Activated T-cell treated with anti-CD3 and anti-CD28 coated beads, Interleukin-2, amount 50 U/mL, for 72 hours (primary cell): ENCODE measurements around the gene LALBA. TPM values are rescaled to one million over a fixed set of nuclear protein-coding genes. Genes with fewer than 3 reads are reported as not detected.

Experiments used
- ATAC-seq, 2 donors: fragments of 150-1000 bp; cut with Tn5 transposase; replicated peaks in 1 of 2; 2 replicates each; pipeline ENCODE4 v1.10.0; 2021; ENCODE audit warnings: moderate library complexity in 2 of 2, mild to moderate bottlenecking in 1 of 2
- DNase-seq, 2 donors: peaks; one replicate each; pipeline ENCODE4 v3.0.0; 2021 to 2022; ENCODE audit warnings: mixed read lengths in 1 of 2
- H3K27ac Mint-ChIP-seq: one replicate; pipeline ENCODE4 v1.8.0; 2022; ENCODE audit warnings: mild to moderate bottlenecking, moderate library complexity, mixed read lengths
- H3K27me3 Mint-ChIP-seq: one replicate; pipeline ENCODE4 v1.8.0; 2022; ENCODE audit warnings: low read depth, mixed read lengths
- H3K36me3 Mint-ChIP-seq, 2 donors: one replicate each; pipeline ENCODE4 v1.8.0; 2022; ENCODE audit warnings: mixed read lengths in 2 of 2, mild to moderate bottlenecking in 1 of 2; ENCODE audit not compliant: insufficient read depth in 2 of 2
- H3K4me1 Mint-ChIP-seq: one replicate; pipeline ENCODE4 v1.8.0; 2022; ENCODE audit warnings: low read depth, mixed read lengths
- H3K4me3 Mint-ChIP-seq, 2 donors: one replicate each; pipeline ENCODE4 v1.8.0; 2022; ENCODE audit warnings: mild to moderate bottlenecking in 2 of 2, mixed read lengths in 2 of 2, moderate library complexity in 2 of 2
- H3K9me3 Mint-ChIP-seq, 2 donors: one replicate each; pipeline ENCODE4 v1.8.0; 2022; ENCODE audit warnings: mixed read lengths in 2 of 2
- total RNA-seq, 2 donors: library from RNA; stranded (reverse); gene quantifications; one replicate each; pipeline ENCODE4 v1.2.3, GENCODE V29; 2022

Gene LALBA
- total RNA-seq = not detected

DNA sequence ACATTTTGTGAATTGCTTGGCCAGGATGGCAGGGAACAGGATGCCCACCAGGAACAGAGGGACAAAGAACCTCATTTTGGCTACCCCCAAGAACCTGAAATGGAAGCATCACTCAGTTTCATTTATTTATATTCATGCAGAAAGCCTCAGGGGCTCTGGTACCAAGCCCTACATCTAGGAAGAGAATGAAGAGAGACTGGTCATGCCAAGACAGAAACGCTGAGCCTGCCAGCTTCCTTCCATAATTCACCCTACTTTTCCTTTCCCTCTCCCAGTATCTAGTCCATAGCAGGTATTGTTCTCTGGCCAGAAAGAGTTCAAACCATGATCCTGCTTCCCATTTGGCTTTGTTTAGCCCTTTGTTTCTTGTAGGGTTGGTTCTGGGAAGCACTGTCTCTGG lies at the start of gene LALBA:
Gene LALBA, minus strand, starts transcription at position 101 of the 400 bp plus-strand sequence. Its CDS starts 26 bp downstream, at position 75.
- Mint-ChIP-seq H3K27ac (no peak within 1 kb of the TSS), H3K9me3 (no peaks in the 10 kb centered on the region), H3K36me3 (no peaks in the 10 kb centered on the region), H3K4me1 (peaks cover 5% of the 10 kb centered on the region), H3K4me3 (no peak within 1 kb of the TSS), H3K27me3 (peaks cover 19% of the 10 kb centered on the region)
- ATAC-seq = no peak
- DNase-seq = no peak

DNA sequence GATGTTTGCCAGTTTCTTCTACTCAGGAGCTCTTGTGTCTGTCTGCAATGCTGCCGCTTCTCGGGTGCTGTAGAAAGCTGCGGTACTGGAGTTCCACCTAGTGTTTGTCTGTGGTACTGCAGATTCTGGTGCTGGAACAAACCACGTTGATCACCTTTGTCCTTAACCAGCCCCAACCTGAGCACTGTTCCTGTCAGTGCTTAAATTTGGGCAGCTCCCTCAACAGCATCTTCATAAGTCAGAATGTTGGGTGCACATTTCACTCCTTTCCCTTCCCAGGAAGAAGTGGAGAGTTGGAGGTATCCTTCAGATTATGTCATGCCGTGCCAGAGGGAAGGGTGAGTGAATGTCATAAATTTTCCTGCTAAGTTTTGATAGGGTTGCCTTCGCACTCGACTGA lies 48.7 kb upstream of the LALBA start:
- Mint-ChIP-seq H3K4me3 (no peak overlapping the region), H3K36me3 (peaks cover 0 to 7% of the 10 kb centered on the region in 2 donors), H3K9me3 (peaks cover 2 to 7% of the 10 kb centered on the region in 2 donors), H3K27ac (no peak overlapping the region), H3K27me3 (peaks cover 53% of the 10 kb centered on the region), H3K4me1 (no peaks in the 10 kb centered on the region)
- DNase-seq (peak; percentile 74 to 78), ATAC-seq (peak; percentile 79 to 89)

- Mint-ChIP-seq H3K27me3 (peaks cover 59% of the 10 kb centered on the region), H3K9me3 (peaks cover 14 to 16% of the 10 kb centered on the region in 2 donors), H3K27ac (no peak overlapping the region), H3K4me3 (no peak overlapping the region), H3K36me3 (peaks cover 5 to 19% of the 10 kb centered on the region in 2 donors), H3K4me1 (no peaks in the 10 kb centered on the region)
- ATAC-seq (no peak), DNase-seq (no peak)
These were observed 45.8 kb upstream of the LALBA start for GRCh38 chr12:48615681-48616080.

DNA sequence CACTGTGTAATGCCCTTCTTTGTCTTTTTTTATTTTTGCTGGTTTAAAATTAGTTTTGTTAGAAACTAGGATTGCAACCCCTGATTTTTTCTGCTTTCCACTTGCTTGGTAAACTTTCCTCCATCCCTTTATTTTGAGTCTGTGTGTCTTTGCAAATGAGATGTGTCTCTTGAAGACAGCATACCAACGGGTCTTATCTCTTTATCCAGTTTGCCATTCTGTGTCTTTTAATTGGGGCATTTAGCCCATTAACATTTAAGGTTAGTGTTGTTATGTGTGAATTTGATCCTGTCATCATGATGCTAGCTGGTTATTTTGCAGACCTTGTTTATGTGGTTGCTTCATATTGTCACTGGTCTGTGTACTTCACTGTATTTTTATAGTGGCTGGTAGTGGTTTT lies 43.5 kb upstream of the LALBA start:
- DNase-seq = no peak
- peaks cover 17 to 21% of the 10 kb centered on the region in 2 donors for H3K9me3 Mint-ChIP-seq
- H3K36me3 Mint-ChIP-seq = peaks cover 5 to 22% of the 10 kb centered on the region in 2 donors
- H3K4me1 Mint-ChIP-seq = no peaks in the 10 kb centered on the region
- peaks cover 43% of the 10 kb centered on the region for H3K27me3 Mint-ChIP-seq
- ATAC-seq = no peak
- no peak overlapping the region for H3K4me3 Mint-ChIP-seq
- no peak overlapping the region for H3K27ac Mint-ChIP-seq

DNA sequence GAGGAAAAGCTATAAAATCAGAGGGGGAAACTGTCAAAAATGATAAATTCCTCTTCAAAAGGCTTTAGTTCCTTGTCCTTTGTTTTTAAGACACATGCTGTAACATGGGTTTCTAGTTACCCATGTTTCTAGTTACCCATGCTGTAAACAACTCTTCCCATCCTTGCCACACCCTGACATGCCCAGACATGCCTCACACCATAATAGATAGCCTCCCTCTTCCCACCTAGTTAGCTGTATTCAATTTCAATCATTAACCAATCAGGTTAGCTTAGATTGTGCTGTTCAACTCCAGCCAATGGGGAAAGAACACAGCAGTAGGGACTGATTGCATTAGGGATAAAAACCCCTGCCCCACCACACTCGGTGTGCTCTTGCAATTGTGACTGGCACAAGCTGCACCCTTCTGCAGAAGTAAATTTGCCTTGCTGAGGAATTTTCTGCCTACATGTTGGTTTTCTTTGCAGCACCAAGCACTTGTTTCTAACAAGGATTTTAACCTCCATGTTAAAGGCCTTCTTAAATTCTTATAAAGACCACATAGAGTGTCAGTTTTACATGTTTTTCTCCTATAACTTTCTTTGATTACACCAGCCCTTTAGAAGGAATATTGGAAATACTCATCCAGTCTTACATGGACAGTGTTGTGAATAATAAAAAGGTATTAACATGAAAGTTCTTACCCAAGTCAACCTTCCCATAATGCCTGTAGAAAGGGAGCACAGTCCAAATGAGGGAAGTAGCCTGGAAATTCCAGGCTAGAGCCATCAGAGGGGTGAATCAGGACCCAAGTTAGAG lies 32.5 kb upstream of the LALBA start:
- peaks cover 18 to 19% of the 10 kb centered on the region in 2 donors for H3K9me3 Mint-ChIP-seq
- no peak overlapping the region for H3K27ac Mint-ChIP-seq
- peaks cover 7 to 15% of the 10 kb centered on the region in 2 donors for H3K36me3 Mint-ChIP-seq
- peaks cover 31% of the 10 kb centered on the region for H3K27me3 Mint-ChIP-seq
- ATAC-seq = no peak
- H3K4me3 Mint-ChIP-seq = no peak overlapping the region
- DNase-seq = no peak
- H3K4me1 Mint-ChIP-seq = peaks cover 4% of the 10 kb centered on the region

DNA sequence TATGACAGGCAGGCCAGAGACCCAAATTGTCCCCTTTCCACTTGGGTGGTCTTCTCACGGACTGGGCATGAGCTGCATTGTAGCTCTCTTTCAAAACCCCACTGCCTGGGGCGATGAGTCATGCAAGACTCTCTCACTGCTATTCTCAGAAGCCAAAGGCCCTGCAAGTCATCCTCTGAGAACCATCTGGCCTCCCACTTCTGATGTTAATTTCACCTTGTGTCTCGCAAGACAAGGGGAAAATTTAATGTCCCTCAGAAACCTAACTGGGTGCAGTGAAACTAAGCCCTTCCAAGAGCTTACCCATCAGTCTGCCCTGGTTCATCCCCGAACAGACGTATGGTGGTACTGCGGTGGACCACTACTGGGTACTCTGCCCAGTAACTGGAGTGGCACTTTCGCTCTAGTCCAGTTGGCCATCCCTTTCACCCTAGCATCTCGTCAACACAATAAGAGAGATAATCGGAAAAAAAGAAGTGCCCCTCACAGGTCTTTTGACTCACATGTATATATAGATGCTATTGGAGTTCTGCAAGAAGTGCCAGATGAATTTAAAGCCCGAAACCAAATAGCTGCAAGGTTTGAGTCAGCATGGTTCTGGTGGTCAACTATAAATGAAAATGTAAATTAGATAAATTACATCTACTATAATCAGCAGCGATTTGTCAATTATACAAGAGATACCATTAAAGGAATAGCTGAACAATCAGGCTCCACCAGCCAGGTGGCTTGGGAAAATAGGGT lies 31.3 kb upstream of the LALBA start:
- Mint-ChIP-seq H3K4me1 (peaks cover 4% of the 10 kb centered on the region), H3K27ac (no peak overlapping the region), H3K4me3 (no peak overlapping the region), H3K36me3 (peaks cover 7 to 10% of the 10 kb centered on the region in 2 donors), H3K27me3 (peaks cover 31% of the 10 kb centered on the region), H3K9me3 (peaks cover 13% of the 10 kb centered on the region in 2 donors)
- ATAC-seq (peak in 1 of 2 donors; percentile 27), DNase-seq (peak in 1 of 2 donors; percentile 3)

GRCh38 chr12:48600552-48600951 lies 30.7 kb upstream of the LALBA start:
- Mint-ChIP-seq H3K4me3 (no peak overlapping the region), H3K9me3 (peaks cover 12% of the 10 kb centered on the region in 2 donors), H3K27ac (no peak overlapping the region), H3K27me3 (peaks cover 34% of the 10 kb centered on the region), H3K36me3 (peaks cover 6 to 10% of the 10 kb centered on the region in 2 donors), H3K4me1 (peaks cover 4% of the 10 kb centered on the region)
- ATAC-seq = no peak
- no peak for DNase-seq

DNA sequence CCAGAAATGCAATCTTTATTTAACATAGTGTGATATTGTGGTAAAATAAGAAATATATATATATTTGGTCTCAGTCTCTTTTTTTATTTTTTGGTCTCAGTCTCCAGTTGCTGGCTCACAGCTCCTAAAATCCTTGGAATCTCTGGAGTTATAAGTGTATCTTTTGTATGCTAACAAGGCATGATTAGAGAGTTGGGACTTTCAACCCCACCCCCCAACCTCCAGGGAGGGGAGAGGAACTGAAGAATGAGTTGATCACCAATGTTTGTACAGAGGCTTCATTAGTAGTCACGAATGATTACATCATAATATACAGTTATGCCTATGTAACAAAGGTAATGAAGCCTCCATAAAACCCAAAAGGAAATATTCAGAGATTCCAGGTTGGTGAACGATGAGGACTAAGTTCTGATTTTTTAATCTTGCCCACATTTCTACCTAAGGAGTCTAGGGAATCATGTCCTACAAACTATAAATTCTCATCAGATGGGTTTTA lies 22.8 kb upstream of the LALBA start:
- Mint-ChIP-seq H3K27ac (no peak overlapping the region), H3K4me1 (no peaks in the 10 kb centered on the region), H3K27me3 (peaks cover 40% of the 10 kb centered on the region), H3K9me3 (no peaks in the 10 kb centered on the region), H3K36me3 (no peaks in the 10 kb centered on the region), H3K4me3 (no peak overlapping the region)
- no peak for DNase-seq
- no peak for ATAC-seq

DNA sequence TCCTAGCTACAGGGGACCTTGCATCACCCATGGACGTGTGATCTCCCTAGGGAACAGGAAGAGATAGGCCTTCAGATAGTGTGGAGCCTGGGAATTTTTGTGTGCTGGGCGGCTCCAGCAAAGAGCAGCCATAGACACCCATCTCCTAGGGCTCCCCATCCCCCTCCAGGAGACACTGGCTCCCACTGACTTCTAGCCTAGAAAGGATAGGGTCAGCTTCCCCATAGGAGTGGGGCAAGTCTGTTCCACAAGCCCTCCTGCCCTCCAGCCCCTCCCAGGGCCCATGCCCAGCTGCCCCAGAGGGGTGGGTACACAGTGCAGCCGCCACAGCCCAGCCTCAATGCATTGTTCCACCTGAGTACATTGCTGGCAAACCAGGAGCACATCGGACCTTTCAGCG lies 16.5 kb upstream of the LALBA start:
- Mint-ChIP-seq H3K4me1 (no peaks in the 10 kb centered on the region), H3K4me3 (no peak overlapping the region), H3K36me3 (no peaks in the 10 kb centered on the region), H3K27ac (no peak overlapping the region), H3K27me3 (peaks cover 32% of the 10 kb centered on the region), H3K9me3 (no peaks in the 10 kb centered on the region)
- ATAC-seq = no peak
- no peak for DNase-seq

DNA sequence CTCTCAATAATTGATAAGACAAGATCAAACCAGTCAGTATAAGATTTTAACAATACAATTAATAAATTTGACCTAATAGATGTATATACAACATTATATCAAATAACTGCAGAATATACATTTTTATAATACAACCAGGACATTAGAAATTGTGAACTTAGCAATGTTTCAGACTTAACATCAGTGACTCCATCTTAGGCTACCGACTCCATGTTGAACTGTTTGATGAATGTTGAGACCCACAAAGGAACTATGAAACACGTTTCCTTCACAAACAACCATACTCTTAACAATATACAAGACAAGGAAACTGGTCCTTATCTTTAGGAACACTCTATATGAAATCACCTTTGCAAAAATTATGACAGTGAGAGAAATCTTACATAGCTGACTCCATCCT lies 13.9 kb upstream of the LALBA start:
- no peak overlapping the region for H3K4me3 Mint-ChIP-seq
- no peaks in the 10 kb centered on the region for H3K36me3 Mint-ChIP-seq
- no peaks in the 10 kb centered on the region for H3K4me1 Mint-ChIP-seq
- DNase-seq (no peak), ATAC-seq (no peak)
- H3K9me3 Mint-ChIP-seq = no peaks in the 10 kb centered on the region
- H3K27ac Mint-ChIP-seq = no peak overlapping the region
- peaks cover 23% of the 10 kb centered on the region for H3K27me3 Mint-ChIP-seq

DNA sequence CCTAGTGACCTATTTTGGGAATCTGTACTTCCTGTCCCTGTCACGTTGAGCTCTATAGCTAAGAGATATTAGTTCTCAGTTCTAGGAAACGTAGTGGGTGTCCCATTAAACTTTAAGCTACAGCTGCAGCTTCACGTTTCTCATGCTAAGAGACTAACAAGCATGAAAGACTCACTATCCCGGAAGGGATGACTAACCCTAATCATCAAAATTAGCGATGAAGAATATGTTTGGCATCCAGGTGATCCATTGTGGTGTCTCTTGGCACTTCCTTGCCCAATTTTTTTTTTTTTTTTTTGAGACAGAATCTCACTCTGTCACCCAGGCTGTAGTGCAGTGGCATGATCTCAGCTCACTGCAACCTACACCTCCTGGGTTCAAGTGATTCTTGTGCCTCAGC lies 11.0 kb upstream of the LALBA start:
- DNase-seq = no peak
- no peak for ATAC-seq
- Mint-ChIP-seq H3K4me1 (no peaks in the 10 kb centered on the region), H3K27ac (no peak overlapping the region), H3K4me3 (no peak overlapping the region), H3K27me3 (peaks cover 4% of the 10 kb centered on the region), H3K36me3 (no peaks in the 10 kb centered on the region), H3K9me3 (no peaks in the 10 kb centered on the region)

GRCh38 chr12:48572326-48572725 lies 2.5 kb upstream of the LALBA start:
- Mint-ChIP-seq H3K9me3 (no peaks in the 10 kb centered on the region), H3K4me1 (peaks cover 5% of the 10 kb centered on the region), H3K4me3 (no peak overlapping the region), H3K27me3 (peaks cover 23% of the 10 kb centered on the region), H3K36me3 (no peaks in the 10 kb centered on the region), H3K27ac (no peak overlapping the region)
- DNase-seq (no peak), ATAC-seq (no peak)

DNA sequence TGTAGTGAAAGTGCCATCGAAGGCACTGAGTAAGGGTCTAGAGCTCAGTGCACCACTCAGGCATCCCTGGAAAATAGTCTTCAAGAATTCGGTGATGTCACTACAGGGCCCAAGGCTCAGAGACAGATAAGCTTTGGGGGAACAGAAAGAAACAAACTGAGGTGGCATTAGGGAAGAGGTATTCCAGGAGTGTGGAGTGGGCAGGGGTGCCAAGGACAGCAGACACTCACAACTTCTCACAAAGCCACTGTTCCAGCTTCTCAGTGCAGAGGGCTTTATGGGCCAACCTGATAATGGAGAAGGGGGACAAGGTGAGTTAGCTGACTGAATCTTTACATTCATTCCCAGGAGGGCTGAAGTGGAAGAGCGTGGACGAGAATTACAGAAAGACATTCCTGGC lies 2.1 kb downstream of the LALBA start:
- Mint-ChIP-seq H3K36me3 (no peaks in the 10 kb centered on the region), H3K27ac (no peak overlapping the region), H3K27me3 (peaks cover 21% of the 10 kb centered on the region), H3K9me3 (no peaks in the 10 kb centered on the region), H3K4me1 (peaks cover 5% of the 10 kb centered on the region), H3K4me3 (no peak overlapping the region)
- ATAC-seq = no peak
- no peak for DNase-seq
